Activated naive CD4-positive, alpha-beta T cell treated with Interleukin-2 at 50 U/mL for 16 hours (primary cell): Measurements from ENCODE around the gene CLIC4.

Experiments used
- DNase-seq: peaks from one replicate; pipeline ENCODE4 v3.0.0-alpha.2; 2020

The CLIC4 gene

GRCh38 chr1:24862775-24863483 is 117.7 kb downstream of the CLIC4 start:
- DNase-seq: no peak

GRCh38 chr1:24864370-24864777 is 119.1 kb downstream of the CLIC4 start:
- no peak for DNase-seq

- DNase-seq: no peak
These were observed 119.9 kb downstream of the CLIC4 start for GRCh38 chr1:24865168-24865567.

GRCh38 chr1:24865587-24865986 is 120.3 kb downstream of the CLIC4 start:
- no peak for DNase-seq

GRCh38 chr1:24866211-24867083 is 121.2 kb downstream of the CLIC4 start:
- no peak for DNase-seq

DNA sequence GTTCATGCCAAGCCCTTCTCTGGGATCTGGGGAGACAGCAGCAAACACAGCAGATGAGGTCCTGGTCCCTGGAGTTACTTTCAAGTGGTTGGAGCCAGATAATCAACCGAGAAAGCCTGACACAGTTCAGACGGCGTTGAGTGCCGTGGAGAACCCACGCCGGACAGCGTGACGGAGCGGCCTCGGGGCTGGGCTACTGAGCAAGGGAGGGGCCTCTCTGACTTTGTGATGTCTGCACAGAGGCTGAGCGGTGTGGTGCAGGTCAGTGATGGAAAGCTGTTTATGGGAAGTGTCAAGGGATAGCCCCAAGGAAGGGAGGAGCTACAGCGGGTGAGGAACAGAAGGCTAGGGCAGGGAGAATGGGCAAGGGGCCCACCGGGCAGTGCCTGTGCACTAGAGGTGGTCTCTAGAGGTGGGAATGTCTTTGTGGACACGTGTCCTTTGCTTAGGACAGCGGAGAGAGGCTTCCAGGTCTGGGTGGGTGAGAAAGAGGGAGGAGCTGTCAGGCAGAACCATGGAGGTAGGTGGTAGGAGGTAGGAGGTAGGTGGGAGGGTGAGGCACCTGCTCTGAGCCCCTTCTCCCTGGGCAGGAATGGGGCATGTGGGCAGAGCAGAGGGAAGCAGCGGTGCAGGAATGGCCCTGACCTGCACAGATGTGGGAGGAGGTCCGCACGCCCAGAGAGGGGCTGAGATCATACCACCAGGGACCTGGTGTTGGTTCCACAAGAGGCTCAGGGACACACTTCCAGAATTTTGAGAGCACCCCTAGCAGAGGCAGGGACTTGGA is 122.0 kb downstream of the CLIC4 start:
- DNase-seq: no peak

- DNase-seq: no peak
These were observed 123.0 kb downstream of the CLIC4 start for GRCh38 chr1:24868016-24868875.

- DNase-seq: no peak
These were observed 125.4 kb downstream of the CLIC4 start for GRCh38 chr1:24870551-24871195.

GRCh38 chr1:24871306-24871901 is 126.2 kb downstream of the CLIC4 start:
- no peak for DNase-seq

DNA sequence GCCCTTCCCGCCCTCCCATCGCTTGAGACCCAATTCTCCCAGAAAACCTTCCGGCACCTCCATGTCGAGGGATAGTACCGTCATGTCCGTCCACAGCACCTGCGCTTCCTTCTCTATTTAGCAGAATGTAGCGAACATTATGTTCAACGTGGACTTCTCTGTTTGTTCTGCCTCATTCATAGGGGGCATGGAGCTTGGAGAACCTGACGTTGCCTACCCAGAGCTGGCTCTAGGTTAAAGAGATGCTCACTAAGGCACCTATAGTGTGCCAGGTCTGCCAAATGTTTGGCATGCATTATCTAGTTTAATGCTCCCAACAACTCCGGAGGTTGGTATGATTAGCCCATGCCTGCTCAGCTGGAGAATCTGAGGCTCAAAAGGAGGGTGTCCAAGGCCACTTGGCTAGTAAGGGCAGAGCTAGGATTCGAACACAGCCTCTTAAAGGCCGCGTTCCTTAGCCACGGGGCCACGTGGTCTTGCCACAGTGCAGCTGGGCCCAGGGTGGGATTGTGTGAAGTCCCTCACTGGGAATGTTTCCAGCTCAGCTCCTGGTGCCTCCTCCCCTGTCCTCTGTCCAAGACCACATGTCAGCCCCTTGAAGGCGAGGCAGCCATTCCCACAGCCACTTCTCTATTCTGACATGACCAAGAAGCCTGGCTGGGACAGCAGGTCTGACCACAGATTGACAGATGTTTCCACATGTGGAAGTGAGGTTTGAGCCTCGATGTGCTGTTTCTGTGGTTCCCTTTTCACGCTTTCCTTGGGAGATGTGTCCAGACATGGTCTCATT is 127.0 kb downstream of the CLIC4 start:
- DNase-seq: no peak

- no peak for DNase-seq
These were observed 127.9 kb downstream of the CLIC4 start for GRCh38 chr1:24873148-24873547.

GRCh38 chr1:24874056-24874455 is 128.8 kb downstream of the CLIC4 start:
- no peak for DNase-seq

GRCh38 chr1:24874611-24875234 is 129.5 kb downstream of the CLIC4 start:
- no peak for DNase-seq

DNA sequence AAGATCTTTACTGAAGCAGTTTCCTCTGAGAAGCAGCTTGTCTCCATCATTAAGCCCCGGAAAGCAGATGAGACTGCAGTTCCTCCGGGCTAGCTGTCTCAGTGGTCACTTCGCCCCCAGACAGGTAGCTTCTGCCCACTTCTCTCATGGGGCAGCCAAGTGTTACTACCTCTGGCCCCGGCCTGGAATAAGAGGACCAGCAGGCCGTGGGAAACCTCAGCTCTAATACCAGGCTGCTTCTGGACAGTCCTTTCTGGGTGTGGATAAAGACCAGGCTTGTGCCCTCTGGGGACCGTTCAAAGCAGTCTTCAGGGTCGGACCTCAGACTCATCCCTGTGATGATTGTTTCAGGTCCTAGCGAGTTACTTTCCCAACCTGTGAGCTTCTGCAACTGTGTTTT is 130.0 kb downstream of the CLIC4 start:
- no peak for DNase-seq

DNA sequence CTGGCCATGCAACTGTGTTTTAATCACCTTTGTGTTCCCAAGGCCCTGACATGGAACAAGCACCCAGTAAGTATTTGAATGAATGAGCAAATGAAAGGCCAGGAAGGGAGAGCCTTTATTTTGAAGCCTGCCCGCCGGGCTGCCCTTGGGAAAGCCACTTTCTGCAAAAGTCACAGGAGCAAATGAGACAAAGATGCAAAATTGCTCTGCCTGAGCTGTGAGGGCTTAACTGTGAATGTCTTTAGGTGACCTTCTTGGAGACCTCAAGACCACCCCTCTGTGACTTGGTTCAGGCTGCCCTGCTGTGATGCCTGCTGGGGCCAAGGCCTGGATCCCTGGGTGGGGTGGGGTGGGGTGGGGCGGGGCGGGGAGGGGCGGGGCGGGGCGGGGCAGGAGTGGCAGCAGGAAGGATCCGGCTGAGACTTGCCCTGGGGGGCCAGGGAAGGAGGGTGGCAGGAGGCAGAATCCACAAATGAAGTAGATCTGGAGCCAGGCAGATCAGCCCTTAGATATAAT is 130.8 kb downstream of the CLIC4 start:
- no peak for DNase-seq

DNA sequence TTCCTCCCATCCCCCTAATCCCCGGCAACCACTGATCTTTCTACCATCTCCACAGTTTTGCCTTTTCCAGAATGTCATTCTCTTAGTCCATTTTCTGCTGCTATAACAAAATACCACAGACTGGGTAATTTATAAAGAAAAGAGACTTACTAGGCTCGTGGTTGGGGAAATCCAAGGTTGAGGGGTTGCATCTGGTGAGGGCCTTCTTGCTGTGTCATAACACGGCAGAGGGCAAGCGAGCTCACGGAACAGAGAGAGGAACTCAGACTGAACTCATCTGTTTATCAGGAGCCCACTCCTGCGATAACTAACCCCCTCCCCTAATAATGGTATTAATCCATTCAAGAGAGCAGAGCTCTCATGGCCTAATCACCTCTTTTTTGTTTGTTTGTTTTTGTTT is 132.8 kb downstream of the CLIC4 start:
- DNase-seq: no peak

- no peak for DNase-seq
These were observed 133.8 kb downstream of the CLIC4 start for GRCh38 chr1:24878775-24879742.

DNA sequence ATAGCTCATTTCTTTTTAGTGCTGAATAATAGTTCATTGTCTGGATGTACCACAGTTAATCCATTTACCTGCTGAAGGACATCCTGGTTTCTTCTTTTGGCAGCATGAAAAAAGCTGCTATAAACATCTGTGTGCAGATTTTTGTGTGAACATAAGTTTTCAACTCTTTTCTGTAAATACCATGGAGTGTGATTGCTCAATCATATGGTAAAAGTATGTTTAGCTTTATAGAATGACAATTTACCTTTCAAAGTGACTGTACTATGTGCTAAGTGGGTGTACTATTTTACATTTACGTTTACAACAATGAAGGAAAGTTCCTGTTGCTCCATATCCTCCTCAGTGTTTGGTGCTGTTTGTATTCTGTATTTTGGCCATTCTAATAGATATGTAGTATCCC is 135.8 kb downstream of the CLIC4 start:
- DNase-seq: no peak

GRCh38 chr1:24884751-24885150 is 139.5 kb downstream of the CLIC4 start:
- no peak for DNase-seq
